Ovary (tissue), 3 donors: ENCODE data around the gene ZNF484.

Source experiments
- EP300 ChIP-seq: sonication (generic); formaldehyde crosslinking; IDR thresholded peaks from one replicate; pipeline ENCODE4 v1.6.1; 2017; ENCODE audit warnings: antibody characterized with exemption
- POLR2A ChIP-seq: fragments of 450-650 bp; IDR thresholded peaks from one replicate; pipeline ENCODE4 v1.6.1; 2017; ENCODE audit warnings: antibody characterized with exemption, mild to moderate bottlenecking, moderate library complexity
- TF ChIP-seq, protein P1 (sequence below), 3 donors: fragments of 450-650 bp in 2 of 3; fragments of 200-600 bp in 1 of 3; IDR thresholded peaks; one replicate each; pipeline versions ENCODE4 v1.5.1 to v1.8.0; 2016 to 2022; ENCODE audit warnings: antibody characterized with exemption in 3 of 3, mild to moderate bottlenecking in 1 of 3
- donor health status: DM: no; HTN: no; CAD: no.

DNA sequence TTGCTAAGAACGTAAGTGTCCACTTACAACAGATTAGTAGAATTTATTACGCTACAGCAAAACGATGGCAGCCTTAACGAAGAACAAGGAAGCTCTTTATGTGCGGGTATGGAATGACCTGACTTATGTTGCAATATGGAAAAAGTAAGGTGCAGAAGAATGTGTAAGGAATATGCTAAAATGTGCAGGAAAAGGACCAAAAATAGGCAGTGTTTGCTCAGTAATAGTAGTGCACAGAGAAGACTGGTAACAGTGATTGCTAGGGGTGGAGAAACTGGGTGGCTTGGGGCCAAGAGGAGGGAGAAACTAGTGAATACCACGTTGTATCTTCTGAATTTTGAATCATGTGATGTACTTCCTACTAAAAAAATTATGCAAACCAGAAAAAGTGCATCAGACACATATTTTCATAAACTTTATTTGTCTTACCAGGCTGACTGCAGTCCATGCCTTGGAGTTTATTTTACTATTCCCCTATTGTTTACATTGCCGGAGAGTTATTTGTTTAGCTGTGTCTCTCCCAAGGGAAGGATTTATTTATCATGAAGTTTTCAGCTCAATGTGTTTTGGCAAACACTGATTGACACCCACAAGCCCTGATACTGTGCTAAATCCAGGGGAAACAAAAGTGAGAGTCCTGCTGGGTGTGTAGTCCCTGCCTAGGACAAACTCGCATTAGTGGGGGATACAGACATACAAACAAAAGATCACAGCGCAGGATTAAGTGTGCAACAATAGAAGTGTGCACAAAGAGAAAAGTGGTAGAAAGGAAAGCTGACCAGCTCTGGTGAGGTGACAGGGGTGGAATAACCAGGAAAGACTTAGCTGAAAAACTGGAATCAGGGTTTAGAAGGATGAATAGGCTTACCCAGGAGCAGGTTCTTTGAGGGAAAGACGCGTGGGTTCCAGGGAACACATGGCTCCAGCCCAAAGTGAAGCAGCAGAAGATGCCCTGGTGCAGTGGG lies 34.0 kb upstream of the ZNF484 start:
- TF ChIP-seq, protein P1, sequence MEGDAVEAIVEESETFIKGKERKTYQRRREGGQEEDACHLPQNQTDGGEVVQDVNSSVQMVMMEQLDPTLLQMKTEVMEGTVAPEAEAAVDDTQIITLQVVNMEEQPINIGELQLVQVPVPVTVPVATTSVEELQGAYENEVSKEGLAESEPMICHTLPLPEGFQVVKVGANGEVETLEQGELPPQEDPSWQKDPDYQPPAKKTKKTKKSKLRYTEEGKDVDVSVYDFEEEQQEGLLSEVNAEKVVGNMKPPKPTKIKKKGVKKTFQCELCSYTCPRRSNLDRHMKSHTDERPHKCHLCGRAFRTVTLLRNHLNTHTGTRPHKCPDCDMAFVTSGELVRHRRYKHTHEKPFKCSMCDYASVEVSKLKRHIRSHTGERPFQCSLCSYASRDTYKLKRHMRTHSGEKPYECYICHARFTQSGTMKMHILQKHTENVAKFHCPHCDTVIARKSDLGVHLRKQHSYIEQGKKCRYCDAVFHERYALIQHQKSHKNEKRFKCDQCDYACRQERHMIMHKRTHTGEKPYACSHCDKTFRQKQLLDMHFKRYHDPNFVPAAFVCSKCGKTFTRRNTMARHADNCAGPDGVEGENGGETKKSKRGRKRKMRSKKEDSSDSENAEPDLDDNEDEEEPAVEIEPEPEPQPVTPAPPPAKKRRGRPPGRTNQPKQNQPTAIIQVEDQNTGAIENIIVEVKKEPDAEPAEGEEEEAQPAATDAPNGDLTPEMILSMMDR (IDR thresholded peaks at IDR 0.05) = no peak
- no peak for TF ChIP-seq EP300
- TF ChIP-seq POLR2A = no peak
